Endothelial cell (in vitro differentiated cells): ENCODE results near the gene LRRC34. TPM values are rescaled to one million over a fixed set of nuclear protein-coding genes. Genes with fewer than 3 reads are reported as not detected.

Experiments used
- DNase-seq: peaks from one replicate; pipeline ENCODE4 v3.0.0; 2021; ENCODE audit warnings: low spot score
- H3K27ac Mint-ChIP-seq: one replicate; pipeline ENCODE4 v1.8.0; 2021; ENCODE audit warnings: mixed read lengths, inconsistent platforms; ENCODE audit not compliant: unreplicated experiment
- H3K27me3 Mint-ChIP-seq: one replicate; pipeline ENCODE4 v1.8.0; 2021; ENCODE audit warnings: mild to moderate bottlenecking, moderate library complexity, mixed read lengths, inconsistent platforms; ENCODE audit not compliant: unreplicated experiment
- H3K36me3 Mint-ChIP-seq: one replicate; pipeline ENCODE4 v1.8.0; 2021; ENCODE audit warnings: mild to moderate bottlenecking, low read depth, mixed read lengths, inconsistent platforms; ENCODE audit not compliant: unreplicated experiment
- H3K4me1 Mint-ChIP-seq: one replicate; pipeline ENCODE4 v1.8.0; 2021; ENCODE audit warnings: mild to moderate bottlenecking, mixed read lengths, inconsistent platforms; ENCODE audit not compliant: unreplicated experiment
- H3K4me3 Mint-ChIP-seq: one replicate; pipeline ENCODE4 v1.8.0; 2021; ENCODE audit warnings: mild to moderate bottlenecking, mixed read lengths, inconsistent platforms; ENCODE audit not compliant: unreplicated experiment
- H3K9me3 Mint-ChIP-seq: one replicate; pipeline ENCODE4 v1.8.0; 2021; ENCODE audit warnings: mixed read lengths, inconsistent platforms; ENCODE audit not compliant: unreplicated experiment
- total RNA-seq: library from RNA; stranded (reverse); fragmentation: NEBNext Ultra II Directional; extraction: Animal tissue kit (Norgen Biotek cat#: 25700); gene quantifications from one replicate; pipeline ENCODE4 v1.2.1, GENCODE V29; 2021; ENCODE audit not compliant: unreplicated experiment
- TF ChIP-seq, protein P1 (sequence below): fragments of 200-600 bp; sonication (generic); IDR thresholded peaks from one replicate; pipeline ENCODE4 v1.5.0; 2021; ENCODE audit warnings: antibody characterized with exemption; ENCODE audit not compliant: unreplicated experiment

The LRRC34 gene
- total RNA-seq, 1 donor from 2014 or later: 5.6 TPM

- Mint-ChIP-seq H3K27me3 (no peaks in the 10 kb centered on the region), H3K27ac (no peak overlapping the region), H3K4me3 (no peak overlapping the region), H3K9me3 (no peaks in the 10 kb centered on the region), H3K4me1 (peaks cover 22% of the 10 kb centered on the region), H3K36me3 (no peaks in the 10 kb centered on the region)
- TF ChIP-seq, protein P1, sequence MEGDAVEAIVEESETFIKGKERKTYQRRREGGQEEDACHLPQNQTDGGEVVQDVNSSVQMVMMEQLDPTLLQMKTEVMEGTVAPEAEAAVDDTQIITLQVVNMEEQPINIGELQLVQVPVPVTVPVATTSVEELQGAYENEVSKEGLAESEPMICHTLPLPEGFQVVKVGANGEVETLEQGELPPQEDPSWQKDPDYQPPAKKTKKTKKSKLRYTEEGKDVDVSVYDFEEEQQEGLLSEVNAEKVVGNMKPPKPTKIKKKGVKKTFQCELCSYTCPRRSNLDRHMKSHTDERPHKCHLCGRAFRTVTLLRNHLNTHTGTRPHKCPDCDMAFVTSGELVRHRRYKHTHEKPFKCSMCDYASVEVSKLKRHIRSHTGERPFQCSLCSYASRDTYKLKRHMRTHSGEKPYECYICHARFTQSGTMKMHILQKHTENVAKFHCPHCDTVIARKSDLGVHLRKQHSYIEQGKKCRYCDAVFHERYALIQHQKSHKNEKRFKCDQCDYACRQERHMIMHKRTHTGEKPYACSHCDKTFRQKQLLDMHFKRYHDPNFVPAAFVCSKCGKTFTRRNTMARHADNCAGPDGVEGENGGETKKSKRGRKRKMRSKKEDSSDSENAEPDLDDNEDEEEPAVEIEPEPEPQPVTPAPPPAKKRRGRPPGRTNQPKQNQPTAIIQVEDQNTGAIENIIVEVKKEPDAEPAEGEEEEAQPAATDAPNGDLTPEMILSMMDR: no peak
- DNase-seq: no peak
These were observed 25.9 kb upstream of the LRRC34 start for GRCh38 chr3:169838511-169839030.

DNA sequence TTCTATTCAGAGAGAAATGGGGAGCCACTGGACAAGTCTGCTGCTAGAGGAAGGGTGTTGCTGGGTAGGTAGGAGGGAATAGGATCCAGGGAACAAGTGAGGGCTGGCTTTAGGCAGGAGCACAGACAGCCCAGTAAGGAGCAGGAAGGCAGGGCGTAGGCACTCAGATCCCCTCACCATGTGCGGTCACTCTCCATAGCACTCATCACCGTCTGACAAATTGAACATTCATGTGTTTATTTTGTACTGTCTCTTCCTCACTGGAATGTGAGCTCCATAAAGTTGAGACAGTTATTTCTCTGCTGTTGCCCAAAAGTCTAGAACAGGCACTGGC lies 24.2 kb upstream of the LRRC34 start:
- no peaks in the 10 kb centered on the region for H3K36me3 Mint-ChIP-seq

DNA sequence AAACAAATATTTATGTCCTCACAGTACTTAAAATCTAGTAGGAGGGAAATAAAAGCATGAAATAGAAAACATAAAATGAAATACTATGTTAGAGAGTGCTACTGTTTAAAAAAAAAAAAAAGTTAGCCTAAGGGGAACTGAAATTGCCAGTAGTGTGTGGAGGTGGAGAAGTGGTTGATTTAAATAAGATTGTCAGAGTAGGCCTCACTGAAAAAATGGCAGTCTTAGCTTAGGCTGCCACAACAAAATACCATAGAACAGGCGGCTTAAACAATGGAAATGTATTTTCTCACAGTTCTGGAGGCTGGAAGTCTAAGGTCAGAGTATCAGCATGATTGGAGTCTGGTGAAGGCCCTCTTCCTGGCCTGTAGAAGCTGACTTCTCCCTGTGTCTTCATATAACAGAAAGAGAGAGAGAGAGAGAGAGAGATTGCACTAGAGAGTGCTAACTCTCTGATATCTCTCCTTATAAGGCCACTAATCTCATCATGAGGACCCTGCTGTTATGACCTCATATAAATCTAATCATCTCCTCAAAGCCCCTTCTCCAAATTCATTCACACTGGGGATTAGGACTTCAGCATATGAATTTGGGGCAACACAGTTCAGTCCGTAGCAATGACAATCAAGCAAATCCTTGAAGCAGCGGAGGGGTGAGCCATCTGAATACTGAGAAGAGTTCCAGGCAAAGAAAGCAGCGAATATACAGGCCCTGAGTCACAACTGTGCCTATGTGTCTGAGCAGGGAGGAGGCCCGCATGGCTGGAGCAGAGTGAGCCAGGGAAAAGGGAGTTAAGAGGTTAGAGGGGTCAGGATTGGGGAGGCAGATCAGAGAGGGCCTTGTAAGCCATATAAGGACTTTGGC lies 23.6 kb upstream of the LRRC34 start:
- no peak for DNase-seq
- TF ChIP-seq, protein P1: no peak
- peak overlapping the region; percentile 22 for H3K4me3 Mint-ChIP-seq
- H3K9me3 Mint-ChIP-seq: no peaks in the 10 kb centered on the region
- H3K27ac Mint-ChIP-seq: peak overlapping the region; percentile 61
- H3K36me3 Mint-ChIP-seq: no peaks in the 10 kb centered on the region
- peaks cover 20% of the 10 kb centered on the region for H3K4me1 Mint-ChIP-seq
- H3K27me3 Mint-ChIP-seq: no peaks in the 10 kb centered on the region

More for the DNA sequence above, 24.2 kb upstream of the LRRC34 start:
- H3K27me3 Mint-ChIP-seq: no peaks in the 10 kb centered on the region
- peaks cover 20% of the 10 kb centered on the region for H3K4me1 Mint-ChIP-seq
- H3K27ac Mint-ChIP-seq: peak overlapping the region; percentile 61
- TF ChIP-seq, protein P1: no peak
- H3K4me3 Mint-ChIP-seq: no peak overlapping the region
- no peaks in the 10 kb centered on the region for H3K9me3 Mint-ChIP-seq
- no peak for DNase-seq

- TF ChIP-seq, protein P1: no peak
- Mint-ChIP-seq H3K4me1 (peaks cover 21% of the 10 kb centered on the region), H3K27ac (no peak overlapping the region), H3K36me3 (no peaks in the 10 kb centered on the region), H3K27me3 (no peaks in the 10 kb centered on the region), H3K4me3 (no peak overlapping the region), H3K9me3 (no peaks in the 10 kb centered on the region)
- no peak for DNase-seq
These were observed 22.8 kb upstream of the LRRC34 start for GRCh38 chr3:169835533-169835932.

DNA sequence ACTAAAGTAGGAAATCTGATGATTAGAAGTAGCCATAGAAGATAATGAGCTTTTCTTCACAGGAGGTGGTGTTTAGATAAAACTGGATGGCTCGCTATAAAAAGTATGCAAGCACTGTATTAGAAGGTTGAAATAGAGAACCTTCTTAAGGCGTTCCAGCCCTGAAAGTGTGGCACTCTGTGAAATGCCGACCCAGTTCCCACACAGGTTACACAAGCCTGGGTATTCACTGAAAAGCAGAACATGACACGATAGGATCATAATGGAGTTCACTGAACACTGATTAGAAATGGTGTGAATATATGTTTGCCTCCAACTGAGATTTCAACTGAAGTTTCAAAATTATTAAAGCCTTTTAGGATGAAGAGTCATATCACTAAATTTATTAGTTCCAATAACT lies 15.0 kb upstream of the LRRC34 start:
- Mint-ChIP-seq H3K27me3 (no peaks in the 10 kb centered on the region), H3K36me3 (no peaks in the 10 kb centered on the region), H3K9me3 (no peaks in the 10 kb centered on the region), H3K27ac (no peak overlapping the region), H3K4me3 (no peak overlapping the region), H3K4me1 (peaks cover 31% of the 10 kb centered on the region)
- TF ChIP-seq, protein P1: no peak
- no peak for DNase-seq
